Measurements from ENCODE around the gene OMD.

DNA sequence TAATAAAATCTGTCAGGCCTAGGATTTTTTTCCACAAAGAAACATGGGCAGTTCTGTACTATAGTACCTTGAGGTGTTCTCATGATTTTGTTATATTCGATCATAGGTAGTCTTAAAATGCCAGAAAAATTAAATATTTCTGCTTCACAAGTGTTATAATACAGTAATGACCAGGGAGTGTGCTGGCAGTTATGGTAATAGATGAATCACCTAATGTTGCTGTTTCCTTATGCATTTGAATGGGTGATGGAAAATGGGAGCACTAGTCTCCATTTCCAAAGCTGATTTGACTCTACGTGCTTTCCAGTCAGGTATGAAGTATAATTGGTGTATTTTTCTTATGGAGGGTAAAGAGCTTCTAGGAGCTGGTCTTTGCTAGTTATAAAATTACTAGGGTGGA lies 43.7 kb downstream of the OMD start:
- TF ChIP-seq, protein P1, sequence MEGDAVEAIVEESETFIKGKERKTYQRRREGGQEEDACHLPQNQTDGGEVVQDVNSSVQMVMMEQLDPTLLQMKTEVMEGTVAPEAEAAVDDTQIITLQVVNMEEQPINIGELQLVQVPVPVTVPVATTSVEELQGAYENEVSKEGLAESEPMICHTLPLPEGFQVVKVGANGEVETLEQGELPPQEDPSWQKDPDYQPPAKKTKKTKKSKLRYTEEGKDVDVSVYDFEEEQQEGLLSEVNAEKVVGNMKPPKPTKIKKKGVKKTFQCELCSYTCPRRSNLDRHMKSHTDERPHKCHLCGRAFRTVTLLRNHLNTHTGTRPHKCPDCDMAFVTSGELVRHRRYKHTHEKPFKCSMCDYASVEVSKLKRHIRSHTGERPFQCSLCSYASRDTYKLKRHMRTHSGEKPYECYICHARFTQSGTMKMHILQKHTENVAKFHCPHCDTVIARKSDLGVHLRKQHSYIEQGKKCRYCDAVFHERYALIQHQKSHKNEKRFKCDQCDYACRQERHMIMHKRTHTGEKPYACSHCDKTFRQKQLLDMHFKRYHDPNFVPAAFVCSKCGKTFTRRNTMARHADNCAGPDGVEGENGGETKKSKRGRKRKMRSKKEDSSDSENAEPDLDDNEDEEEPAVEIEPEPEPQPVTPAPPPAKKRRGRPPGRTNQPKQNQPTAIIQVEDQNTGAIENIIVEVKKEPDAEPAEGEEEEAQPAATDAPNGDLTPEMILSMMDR (IDR thresholded peaks at IDR 0.05), result no peak
- TF ChIP-seq EZH2 (IDR thresholded peaks at IDR 0.05; ENCODE audit: borderline replicate concordance, insufficient read depth, low read depth, low read length, poor library complexity, severe bottlenecking), result no peak
